Measurements from ENCODE around the gene MAPK10.

GRCh38 chr4:86019906-86020305 is 339.9 kb downstream of the MAPK10 start:
- no peak for TF ChIP-seq POLR2A (IDR thresholded peaks at IDR 0.05)
- TF ChIP-seq POLR2AphosphoS5 (IDR thresholded peaks at IDR 0.05; ENCODE audit: insufficient read depth in 1 of 2, low read depth in 1 of 2): no peak
